IPS-NIHi7 (cell line): ENCODE measurements around the gene PPP1R11.
"Not testable (repeated sequence)": the region's sequence is repeated elsewhere in the genome, so short reads cannot be mapped to it uniquely, and the experiment has no call there.

Experiments
- DNase-seq: peaks from one replicate; pipeline ENCODE4 v3.0.0; 2012; ENCODE audit warnings: mixed read lengths; ENCODE audit errors: extremely low spot score

Gene PPP1R11

DNA sequence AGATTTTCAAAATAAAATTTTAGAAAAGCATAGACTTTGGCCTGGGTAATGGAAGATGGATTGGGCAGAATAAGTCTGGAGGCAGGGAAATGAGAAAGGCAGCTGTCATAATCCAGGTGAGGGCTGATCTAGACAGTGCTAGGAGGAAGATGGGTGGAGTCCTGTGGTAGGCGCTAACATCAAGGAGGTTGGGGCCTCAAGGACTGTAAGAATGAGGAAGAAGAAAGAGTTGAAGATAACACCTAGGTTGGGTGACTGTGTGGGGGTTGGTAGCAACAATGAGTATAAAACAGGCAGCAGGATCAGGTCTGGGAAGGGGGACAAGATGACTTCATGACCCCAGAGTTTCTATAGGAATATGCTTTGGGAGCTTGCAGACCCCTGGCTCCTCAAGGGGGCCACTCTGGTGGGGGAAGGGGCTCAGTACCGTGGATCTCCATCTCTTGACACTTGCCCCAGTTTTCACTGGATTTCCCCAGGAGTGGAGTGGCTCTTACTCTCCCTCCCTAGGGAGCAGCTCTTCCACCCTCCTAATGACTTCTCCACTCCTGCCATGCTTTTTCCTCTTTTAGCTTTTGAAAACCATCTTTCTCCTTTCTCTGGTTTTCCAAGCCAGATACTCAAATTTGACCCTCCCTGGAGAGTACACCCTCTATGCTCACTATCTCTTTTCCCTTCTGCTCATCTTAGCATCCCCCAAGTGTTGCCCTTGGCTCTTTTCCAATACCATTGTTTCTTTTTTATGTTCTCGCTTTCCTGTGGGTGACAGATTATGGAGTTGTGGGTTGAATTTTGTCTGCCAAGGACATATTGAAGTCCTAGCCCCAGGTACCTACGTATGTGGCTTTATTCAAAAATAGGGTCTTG lies 31.1 kb downstream of the PPP1R11 start:
- DNase-seq, result no peak

DNA sequence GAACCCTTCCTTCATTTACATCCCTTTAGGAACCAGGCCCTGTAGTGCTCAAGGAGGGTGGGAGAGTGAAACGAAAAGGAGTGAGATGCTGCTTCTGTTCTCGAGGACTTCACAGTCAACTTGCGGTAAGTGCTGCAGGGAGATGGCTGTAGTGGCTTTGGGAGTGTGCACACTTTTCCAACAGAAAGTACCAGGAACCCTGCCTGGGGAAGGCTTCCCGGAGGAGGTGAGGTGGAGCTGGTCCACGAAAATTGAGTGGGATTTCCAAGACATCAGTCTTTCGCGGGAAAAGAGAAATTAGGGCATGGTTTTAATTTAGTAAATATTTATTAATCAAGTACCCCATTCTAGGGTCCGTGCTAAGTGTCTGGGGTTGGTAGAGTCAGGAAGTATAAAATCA lies 33.2 kb downstream of the PPP1R11 start:
- DNase-seq, result no peak

DNA sequence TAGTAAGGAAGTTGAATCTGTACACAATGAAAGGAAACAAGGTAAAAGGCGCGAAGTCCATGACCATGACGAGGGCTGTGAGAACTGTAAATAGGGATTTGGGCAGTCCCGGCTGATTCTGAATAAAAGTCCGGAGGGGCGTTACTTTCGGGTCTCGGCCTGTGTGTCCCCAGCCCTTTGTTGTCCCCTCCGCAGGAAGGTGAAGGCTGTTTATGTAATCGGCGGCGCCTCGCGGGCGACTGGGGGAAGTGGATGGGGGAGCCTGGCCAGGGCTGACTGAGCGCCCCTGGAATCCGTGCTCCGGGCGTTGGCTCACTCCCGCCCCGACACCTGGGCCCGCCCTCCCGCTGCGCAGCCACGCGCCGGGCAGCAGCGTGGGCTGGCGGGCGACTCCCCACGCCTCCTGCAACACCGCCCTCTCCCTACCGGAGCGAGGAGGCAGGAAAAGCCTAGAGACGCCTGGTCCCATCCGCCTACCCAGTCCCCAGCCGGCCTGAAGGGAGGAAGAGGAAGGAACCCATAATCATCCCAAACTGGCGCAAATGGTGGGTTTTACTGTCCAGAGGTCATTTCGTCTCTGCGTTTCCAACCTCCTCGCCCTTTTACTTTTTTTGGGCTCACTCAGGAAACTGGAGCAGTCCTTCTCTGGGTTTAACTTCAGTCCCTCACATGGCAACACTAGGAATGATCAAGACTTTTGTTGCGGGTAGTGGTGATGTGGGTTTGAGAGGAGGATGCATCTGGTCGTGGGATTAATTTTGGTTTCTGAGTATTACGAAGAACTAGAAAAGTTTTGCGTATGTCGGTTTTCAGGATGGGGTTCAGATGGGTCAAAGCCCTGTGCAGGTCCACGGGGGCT lies 33.8 kb downstream of the PPP1R11 start:
- peak; percentile 44 for DNase-seq

DNA sequence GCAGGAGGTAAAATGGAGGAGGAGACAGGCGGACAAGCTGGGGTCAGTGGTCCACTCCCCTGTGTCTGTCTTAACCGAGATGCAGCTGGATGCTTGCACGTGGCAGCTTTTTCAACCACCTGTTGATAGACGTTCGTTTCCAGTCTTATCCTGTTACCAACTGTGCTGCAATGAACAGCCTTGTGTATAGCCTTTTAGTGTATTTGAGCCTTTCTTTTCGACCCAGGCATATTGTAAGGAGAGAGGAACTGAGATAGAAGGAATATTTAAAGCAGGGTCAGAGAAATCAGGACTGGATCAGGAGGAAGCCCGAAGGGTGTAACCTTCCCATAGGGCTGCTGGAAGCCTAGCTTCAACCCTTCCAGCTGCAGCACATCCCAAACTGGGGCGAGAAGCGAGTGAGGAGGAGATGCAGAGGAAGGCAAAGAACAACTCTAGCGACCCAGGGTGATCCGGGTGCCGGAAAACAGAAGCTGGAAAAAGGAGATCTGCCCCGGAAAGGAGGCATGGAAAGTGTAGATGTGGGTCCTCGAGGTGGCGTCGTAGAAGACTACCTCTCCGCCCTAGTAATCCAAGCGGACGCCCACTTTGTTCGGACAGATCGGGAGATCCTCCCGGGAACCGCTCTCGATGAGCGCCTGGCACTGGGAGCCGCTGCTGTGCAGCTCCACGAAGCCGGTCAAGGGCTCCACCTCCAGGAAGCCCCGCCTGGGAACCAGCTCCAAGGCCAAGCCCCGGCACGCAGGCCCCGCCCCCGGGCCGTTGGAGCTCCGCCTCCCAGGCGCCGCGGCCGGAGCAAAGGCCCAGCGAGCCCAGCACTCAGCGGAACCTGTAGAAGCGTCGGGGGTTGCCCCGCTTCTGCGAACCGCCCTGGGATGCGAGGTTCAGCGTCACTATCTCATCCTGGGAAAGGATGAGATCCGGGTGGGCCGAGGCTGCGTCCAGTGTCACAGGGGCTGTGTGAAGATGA lies 34.7 kb downstream of the PPP1R11 start:
- DNase-seq, result peak; percentile 96

DNA sequence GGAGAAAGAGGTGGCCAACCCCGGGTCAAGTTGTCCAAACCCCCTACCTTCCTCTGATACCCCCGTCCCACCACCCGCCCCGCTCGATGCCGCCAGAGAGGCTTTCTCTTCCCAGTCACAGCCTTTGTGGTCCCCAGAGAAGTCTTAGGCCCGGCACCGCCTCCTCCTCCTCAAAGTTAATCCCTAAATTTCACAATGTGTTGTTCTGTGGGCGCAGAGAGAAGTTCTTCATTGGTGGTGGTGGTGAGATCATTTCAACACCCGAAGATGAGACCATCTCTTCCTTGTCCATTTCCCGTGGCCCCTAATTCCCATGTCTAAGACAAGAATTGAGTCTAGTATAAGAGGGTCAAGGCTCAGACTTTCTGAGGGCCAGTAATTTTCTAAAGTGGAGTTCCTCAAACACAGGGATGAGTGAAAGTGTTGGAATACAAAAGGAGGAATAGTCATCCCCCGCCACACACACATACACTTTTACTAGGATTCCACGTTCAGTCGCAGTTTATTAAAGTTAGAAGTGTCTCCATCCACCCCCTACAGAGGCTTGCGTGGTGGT lies 35.5 kb downstream of the PPP1R11 start:
- no peak for DNase-seq

DNA sequence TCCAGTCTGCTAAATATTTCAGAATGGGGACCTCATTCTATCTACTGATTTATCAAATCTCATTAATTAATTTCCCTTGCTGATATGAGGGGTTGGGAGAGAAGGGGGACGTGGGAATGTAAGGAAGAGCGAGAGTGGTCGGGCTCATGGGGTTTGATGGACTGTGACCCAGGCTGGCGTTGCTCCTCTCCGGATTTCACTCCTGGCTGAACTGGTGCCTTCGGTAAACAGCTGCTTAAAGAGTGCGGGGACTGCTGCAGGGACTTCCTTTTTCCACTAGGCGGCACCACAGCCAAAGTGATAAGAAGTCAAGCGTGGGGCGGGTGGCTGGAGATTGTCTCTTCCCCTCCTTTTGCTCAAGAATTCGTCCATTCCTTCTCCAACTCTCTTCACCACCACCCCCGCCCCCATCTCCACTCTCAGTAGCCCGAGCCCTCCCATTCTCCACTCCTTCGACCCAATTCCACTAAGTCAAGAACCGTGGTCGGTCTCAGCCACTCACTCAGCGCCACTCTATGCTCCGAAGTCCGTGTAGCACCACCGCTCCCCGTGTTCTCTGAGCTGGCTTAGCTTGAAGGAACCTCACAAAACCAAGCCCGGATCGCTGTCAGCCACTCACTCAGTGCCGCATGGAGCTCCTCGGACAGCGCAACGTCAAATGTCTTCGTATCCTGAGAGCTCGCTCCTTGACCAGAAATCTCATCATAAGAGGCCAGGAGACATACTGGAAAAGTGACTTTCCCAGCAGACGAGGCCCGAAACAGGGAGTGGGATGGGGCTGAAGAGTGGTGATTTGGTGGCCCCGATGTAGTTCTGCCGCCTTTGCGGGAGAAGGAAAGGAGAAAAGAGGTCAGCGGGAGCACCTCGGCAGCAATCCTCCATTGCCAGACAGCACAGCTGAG lies 36.2 kb downstream of the PPP1R11 start:
- peak; percentile 88 for DNase-seq

DNA sequence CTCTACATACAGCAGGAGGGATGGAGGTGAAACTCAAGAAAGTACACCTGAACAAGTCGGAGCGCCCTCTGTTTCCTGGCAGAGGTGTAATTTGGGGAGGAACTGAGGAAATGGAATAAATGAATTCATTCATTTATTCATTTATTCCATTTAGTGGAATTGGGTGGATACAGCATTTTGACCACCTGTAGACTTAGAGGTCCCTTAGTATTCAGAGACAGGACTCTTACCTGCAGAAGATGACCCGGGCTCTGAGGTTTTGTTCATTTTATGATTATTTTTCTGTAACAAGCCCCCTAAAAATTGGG lies 36.8 kb downstream of the PPP1R11 start:
- DNase-seq, result no peak

DNA sequence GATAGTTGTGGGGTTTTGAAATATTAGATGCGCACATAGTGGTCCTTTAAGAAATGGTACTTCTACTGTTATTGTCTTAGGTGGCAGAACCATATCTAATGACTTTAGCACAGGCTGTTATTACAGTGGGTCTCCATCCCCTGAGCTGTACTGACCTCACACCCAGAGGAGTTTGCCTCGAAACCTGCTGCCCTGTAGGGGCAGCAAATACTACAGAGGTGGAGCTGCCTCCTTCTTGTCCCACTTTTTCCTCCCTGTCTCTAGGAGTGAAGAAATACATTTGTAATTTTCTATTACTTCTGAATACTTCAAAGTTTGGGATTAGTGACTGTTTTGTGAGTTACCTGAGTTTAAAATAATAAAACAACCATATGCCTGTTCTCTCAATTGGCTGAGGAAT lies 37.7 kb downstream of the PPP1R11 start:
- DNase-seq, result no peak

DNA sequence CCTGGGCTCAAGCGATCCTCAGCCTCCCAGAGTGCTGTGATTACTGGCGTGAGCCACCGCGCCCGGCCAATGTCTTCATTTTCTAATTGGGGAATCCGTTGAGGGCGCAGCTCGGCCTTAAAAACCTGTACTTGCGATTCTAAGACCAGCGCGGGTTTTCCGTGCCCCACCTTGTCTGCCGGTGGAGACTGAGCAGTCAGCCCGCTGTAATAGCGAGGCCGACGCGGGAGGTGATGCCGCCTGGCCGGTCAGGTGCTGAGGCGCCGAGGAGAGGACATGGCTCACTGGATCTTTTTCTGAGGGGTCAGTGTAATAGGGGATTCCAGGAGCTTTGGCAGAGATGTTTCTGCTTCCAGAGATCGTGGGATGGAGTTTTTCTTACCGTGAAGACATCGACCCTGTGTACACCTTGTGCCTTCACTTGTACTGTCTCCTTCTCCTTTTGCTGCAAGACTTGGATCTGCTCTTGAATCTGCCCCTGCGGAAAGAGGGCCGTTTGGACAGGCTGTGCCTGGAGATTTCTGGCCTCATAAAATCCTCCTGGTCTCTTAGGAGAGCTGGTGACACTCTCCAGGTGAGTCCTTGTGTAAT lies 44.4 kb downstream of the PPP1R11 start:
- DNase-seq, result no peak

DNA sequence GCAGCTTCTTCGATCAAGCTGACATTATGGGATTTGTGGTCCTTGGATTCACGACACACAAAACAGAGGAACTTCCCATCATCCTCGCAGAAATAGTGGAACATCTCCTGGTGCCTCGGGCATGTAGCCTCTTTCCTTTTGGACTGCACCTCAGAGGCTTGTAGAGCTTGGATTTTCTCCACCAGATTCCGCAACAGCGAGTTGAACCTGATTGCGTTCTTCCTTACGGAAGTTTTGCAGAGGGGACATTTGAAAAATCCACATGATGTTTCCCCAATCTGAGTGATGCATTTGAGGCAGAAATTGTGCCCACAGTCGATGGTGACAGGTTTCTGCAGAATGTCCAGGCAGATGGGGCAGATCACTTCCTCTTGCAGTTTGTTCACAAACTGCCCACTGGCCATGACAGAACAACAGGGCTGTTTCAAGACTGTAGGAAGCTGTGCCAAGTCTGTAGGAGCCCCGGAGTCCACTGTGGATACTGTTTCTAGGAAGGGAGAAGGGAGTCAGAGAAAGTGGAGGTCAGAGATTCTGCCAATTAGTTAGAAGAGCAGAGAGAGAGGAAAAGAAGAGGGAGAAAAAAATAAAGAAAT lies 45.5 kb downstream of the PPP1R11 start:
- no peak for DNase-seq

DNA sequence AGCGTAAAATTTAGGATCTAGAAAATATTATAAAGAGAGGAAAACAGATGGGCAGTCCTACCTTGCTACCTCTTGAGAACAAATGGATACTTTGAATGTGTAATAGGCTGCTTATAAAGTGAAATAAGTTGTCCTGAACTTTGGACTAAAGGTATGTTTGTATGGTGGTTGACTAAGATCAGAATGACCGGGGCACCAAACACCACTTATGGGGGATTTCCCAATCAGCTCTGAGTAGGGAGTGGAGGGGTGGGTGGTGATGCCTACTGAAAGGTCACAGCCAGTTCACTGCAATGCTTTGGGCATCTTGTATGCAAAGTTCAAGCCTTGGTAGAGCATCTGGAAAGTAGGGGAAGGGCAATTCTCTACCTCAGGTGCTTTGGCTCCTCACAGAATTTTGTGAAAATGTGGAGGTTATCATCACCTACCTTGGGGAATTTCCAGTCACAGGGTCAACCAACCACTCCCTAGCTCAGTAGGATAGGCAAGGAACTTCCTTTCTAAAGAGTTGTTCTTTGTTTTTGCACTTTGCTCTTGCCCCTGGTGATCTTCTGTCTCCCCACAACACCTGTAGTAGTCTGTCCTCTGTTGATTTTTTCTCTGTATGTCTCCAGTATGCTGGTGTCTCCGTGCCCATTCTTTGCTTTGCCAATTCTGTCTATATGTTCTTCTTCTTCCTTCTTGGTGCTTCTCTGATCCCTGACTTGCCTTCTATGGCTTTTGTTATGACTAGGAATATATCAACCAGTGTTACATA lies 46.2 kb downstream of the PPP1R11 start, which contains the start of gene TRIM31:
Gene TRIM31, minus strand, starts transcription at position 88 of the 757 bp plus-strand sequence. CDS start 285 bp downstream, outside the sequence.
- no peak for DNase-seq

DNA sequence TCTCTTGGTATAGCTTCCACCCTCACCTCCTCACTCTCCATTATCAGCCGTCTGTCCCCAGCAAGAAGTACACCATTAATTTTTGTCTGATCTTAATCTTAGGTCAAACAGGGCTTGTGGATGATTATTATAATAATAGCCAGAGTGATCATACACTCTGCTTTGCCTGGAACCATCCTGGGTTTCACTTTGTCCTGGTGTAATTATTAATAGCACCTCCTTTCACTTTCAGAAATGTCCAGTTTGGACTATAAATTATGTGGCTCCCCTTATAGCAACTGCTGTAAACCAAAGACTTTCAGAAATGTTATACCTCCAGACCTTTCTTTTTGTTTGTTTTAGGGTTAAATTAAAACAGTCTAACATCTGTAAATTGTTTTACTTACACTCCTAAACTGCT lies 46.8 kb downstream of the PPP1R11 start:
- no peak for DNase-seq

DNA sequence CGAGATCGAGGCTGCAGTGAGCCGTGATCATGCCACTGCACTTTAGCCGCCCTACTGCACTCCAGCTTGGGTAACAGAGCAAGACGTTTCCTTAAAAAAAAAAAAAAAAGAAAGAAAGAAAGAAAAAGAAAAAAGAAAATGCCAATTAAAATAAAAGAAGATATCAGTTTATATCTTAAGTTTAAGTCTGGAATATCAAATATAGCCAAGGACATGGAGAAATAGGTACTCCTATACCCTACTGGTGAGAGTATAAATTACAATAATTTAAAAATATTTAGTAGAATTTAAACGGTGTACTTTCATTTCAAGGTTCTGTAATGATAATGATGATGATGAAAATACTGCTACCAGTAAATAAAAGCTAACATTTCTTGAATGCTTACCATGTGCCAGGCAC lies 49.7 kb downstream of the PPP1R11 start:
- no peak for DNase-seq

DNA sequence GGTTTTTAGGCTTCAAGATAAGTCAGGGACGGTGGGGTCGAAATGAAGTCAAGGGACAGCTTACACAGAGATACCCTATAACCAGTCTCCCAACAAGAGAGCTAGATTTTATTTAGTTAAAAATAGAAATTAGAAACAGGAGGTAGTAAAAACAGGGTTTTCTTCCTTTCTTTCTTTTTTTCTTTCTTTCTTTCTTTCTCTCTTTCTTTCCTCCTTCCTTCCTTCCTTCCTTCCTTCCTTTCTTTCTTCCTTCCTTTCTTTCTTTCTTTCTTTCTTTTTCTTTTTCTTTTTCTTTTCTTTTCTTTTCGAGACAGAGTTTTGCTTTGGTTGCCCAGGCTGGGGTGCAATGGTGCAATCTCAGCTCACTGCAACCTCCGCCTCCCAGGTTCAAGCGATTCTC lies 51.7 kb downstream of the PPP1R11 start:
- not testable (repeated sequence) for DNase-seq
